Lower lobe of right lung (tissue), 2 donors: Measurements from ENCODE around the gene AGPAT3. TPM values are rescaled to one million over a fixed set of nuclear protein-coding genes. Genes with fewer than 3 reads are reported as not detected.

ENCODE experiments used
- ATAC-seq, 2 donors: fragments of 200-7000 bp; cut with Tn5 transposase; one replicate each; pipeline ENCODE4 v1.9.1; 2020 to 2022; ENCODE audit warnings: mild to moderate bottlenecking in 2 of 2, moderate library complexity in 2 of 2
- DNase-seq: peaks from one replicate; pipeline ENCODE4 v3.0.0-alpha.2; 2020
- H3K27ac ChIP-seq: fragments of 200-600 bp; one replicate; pipeline ENCODE4 v1.8.0; 2022
- H3K27me3 ChIP-seq: fragments of 200-600 bp; one replicate; pipeline ENCODE4 v1.8.0; 2022; ENCODE audit warnings: low read depth
- H3K36me3 ChIP-seq: fragments of 200-600 bp; one replicate; pipeline ENCODE4 v1.8.0; 2022; ENCODE audit warnings: mild to moderate bottlenecking
- H3K4me1 ChIP-seq: fragments of 200-600 bp; one replicate; pipeline ENCODE4 v1.8.0; 2022
- H3K4me3 ChIP-seq: fragments of 200-600 bp; one replicate; pipeline ENCODE4 v1.8.0; 2022; ENCODE audit warnings: mild to moderate bottlenecking
- H3K9me3 ChIP-seq: fragments of 200-600 bp; one replicate; pipeline ENCODE4 v1.8.0; 2022
- intact Hi-C: fragments of 100-400 bp; cut with DNase I; formaldehyde crosslinking; loops from one replicate; pipeline ENCODE4 v1.11.0; 2022
- total RNA-seq: library from RNA; stranded (reverse); fragmentation: NEBNext Ultra II Directional; extraction: Animal tissue kit (Norgen Biotek cat#: 25700); gene quantifications from one replicate; pipeline ENCODE4 v1.2.1, GENCODE V29; 2021
- TF ChIP-seq, protein P1 (sequence below): fragments of 200-600 bp; IDR thresholded peaks from one replicate; pipeline ENCODE4 v1.8.0; 2022; ENCODE audit warnings: antibody characterized with exemption, mild to moderate bottlenecking
- donor health status: DM: no; HTN: yes; CAD: no; lungs with severe emphysema.

The AGPAT3 gene
- total RNA-seq, 1 donor from 2014 or later: 83.3 TPM

DNA sequence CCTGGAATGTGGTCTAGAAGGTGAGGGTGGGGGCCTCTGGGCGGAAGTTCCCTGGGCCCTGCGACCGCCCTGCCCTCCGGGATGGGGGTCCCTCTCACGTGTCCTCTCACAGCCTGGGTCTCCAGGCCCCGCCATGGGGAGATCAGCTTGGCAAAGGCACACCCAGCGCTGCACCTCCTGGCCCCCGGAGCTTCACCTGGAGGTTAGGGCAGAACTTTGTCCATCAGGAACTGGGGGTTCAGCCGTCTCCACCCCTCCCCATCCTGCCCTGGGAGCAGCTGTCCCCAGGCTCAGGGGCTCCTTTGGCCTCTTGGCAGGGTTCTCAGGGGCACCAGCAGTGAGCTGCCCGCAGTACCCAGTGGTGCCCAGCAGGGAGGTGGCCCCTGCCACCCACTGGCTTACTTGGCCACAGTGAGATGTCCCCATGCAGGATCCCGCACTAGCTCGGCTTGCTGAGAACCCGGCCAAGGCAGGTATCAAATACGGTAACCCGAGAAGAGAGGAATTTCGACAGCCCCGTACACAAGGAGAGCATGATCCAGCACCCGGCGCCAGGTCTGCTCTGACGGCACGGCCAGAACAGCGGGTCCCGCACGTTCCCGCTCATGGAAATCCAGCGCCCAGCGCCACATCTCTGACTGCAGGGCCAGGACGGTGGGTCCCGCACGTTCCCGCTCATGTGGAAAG, 38.9 kb upstream of the AGPAT3 start:
- peak; percentile 59 to 67 for ATAC-seq
- intact Hi-C loops: no loop called here
- peaks cover 24% of the 10 kb centered on the region for H3K27me3 ChIP-seq
- no peaks in the 10 kb centered on the region for H3K36me3 ChIP-seq
- DNase-seq: peak; percentile 57
- no peak overlapping the region for H3K27ac ChIP-seq
- H3K4me3 ChIP-seq: no peak overlapping the region
- no peaks in the 10 kb centered on the region for H3K9me3 ChIP-seq
- TF ChIP-seq, protein P1, sequence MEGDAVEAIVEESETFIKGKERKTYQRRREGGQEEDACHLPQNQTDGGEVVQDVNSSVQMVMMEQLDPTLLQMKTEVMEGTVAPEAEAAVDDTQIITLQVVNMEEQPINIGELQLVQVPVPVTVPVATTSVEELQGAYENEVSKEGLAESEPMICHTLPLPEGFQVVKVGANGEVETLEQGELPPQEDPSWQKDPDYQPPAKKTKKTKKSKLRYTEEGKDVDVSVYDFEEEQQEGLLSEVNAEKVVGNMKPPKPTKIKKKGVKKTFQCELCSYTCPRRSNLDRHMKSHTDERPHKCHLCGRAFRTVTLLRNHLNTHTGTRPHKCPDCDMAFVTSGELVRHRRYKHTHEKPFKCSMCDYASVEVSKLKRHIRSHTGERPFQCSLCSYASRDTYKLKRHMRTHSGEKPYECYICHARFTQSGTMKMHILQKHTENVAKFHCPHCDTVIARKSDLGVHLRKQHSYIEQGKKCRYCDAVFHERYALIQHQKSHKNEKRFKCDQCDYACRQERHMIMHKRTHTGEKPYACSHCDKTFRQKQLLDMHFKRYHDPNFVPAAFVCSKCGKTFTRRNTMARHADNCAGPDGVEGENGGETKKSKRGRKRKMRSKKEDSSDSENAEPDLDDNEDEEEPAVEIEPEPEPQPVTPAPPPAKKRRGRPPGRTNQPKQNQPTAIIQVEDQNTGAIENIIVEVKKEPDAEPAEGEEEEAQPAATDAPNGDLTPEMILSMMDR: peak; percentile 27
- H3K4me1 ChIP-seq: peaks cover 7% of the 10 kb centered on the region

DNA sequence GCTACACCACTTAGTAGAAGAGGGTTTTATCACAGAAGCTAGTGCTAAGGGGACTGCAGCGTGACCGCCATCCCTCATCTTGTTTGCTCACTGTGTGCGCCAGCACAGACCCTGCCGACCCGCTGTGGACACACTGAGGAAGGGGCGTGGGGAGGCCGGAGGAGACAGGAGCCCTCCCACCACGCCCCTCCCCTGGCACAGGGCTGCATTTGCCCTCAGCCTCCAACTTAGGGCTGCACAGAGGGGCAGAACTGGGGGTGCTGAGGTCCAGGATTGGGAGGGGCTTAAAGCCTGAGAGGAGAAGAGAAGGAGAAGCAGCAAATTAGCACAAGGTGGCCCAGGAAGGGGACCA, 38.4 kb upstream of the AGPAT3 start:
- Histone ChIP-seq H3K4me1 (peaks cover 7% of the 10 kb centered on the region), H3K4me3 (no peak overlapping the region), H3K9me3 (no peaks in the 10 kb centered on the region), H3K27ac (no peak overlapping the region), H3K36me3 (no peaks in the 10 kb centered on the region), H3K27me3 (peaks cover 24% of the 10 kb centered on the region)
- TF ChIP-seq, protein P1: no peak
- DNase-seq (no peak), ATAC-seq (peak; percentile 12 to 26)
- intact Hi-C loops: no loop called here

DNA sequence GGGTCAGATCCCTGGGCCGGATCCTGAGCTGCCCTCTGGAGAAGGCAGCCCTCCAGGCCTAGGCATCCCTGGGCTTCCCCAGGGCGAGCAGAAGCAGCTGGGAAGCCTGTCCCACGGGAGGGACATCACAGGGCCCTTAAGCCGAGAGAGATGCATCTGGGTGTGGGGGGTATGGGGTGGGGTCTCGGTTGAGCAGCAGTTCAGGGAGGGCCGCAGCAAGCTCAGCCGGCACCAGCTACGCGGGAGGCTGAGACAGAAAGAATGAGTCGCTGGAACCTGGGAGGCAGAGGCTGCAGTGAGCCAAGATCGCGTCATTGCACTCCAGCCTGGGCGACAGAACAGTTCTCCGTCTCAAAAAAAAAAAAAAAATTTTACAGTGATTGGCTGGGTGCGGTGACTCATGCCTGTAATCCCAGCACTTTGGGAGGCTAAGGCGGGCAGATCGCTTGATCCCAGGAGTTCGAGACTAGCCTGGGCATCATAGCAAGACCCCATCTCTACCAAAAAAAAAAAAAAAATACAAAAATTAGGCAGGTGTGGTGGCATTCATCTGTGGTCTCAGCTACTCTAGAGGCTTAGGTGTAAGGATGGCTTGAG, 37.9 kb upstream of the AGPAT3 start:
- intact Hi-C loops: no loop called here
- H3K4me1 ChIP-seq: peaks cover 7% of the 10 kb centered on the region
- peaks cover 24% of the 10 kb centered on the region for H3K27me3 ChIP-seq
- H3K27ac ChIP-seq: no peak overlapping the region
- ATAC-seq (peak in 1 of 2 donors; percentile 10), DNase-seq (no peak)
- H3K4me3 ChIP-seq: no peak overlapping the region
- TF ChIP-seq, protein P1: no peak
- H3K36me3 ChIP-seq: no peaks in the 10 kb centered on the region
- no peaks in the 10 kb centered on the region for H3K9me3 ChIP-seq

DNA sequence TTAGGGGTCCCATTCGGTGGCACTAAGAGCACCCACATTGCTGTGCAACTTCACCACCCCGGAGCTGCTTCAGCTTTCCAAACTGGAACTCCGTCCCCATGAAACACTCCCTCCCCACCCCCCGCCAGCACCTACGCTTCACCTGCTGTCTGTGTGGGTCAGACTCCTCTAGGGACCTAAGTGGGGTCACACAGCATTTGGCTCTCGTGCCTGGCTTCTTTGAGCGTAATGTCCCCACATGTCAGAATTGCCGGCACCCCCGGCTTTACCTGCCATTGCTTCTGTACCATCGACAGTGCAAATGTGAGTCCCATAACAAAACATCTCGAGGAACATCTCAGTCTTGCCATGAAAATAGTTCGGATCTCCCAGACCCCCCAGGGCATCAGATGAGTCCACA, 35.9 kb upstream of the AGPAT3 start:
- Histone ChIP-seq H3K27me3 (peaks cover 24% of the 10 kb centered on the region), H3K27ac (no peak overlapping the region), H3K4me3 (no peak overlapping the region), H3K9me3 (no peaks in the 10 kb centered on the region), H3K4me1 (peaks cover 8% of the 10 kb centered on the region), H3K36me3 (no peaks in the 10 kb centered on the region)
- TF ChIP-seq, protein P1: no peak
- DNase-seq (no peak), ATAC-seq (no peak)
- intact Hi-C loops: no loop called here

DNA sequence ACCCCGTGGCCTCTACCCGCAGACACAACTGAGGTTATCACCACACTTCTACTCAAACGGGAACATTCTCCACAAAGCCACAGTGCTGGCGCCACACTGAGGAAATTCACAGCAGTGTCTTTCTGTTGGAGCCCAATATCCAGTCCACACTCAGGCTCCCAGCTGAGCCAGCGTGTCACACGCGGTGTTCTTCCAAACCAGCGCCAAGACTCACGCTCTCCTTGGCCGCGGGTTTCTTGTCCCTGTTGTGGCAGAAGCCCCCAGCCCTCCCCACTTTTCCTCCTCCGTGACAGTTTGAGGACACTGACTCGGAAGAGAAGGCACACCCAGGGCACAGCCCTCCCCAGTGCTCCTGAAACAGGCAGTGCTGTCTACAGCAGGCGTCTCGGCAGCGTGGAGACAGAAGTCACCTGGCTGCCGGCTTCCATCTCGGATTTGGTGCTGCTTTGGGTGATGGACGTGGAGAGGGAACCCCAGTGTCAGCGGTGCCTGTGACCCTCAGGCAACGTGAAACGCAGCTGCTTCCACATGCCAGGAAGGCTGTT, 35.4 kb upstream of the AGPAT3 start:
- H3K36me3 ChIP-seq: no peaks in the 10 kb centered on the region
- peaks cover 13% of the 10 kb centered on the region for H3K4me1 ChIP-seq
- no peak overlapping the region for H3K4me3 ChIP-seq
- TF ChIP-seq, protein P1: peak; percentile 10
- no peaks in the 10 kb centered on the region for H3K9me3 ChIP-seq
- intact Hi-C loops: no loop called here
- H3K27me3 ChIP-seq: peaks cover 24% of the 10 kb centered on the region
- peak in 1 of 2 donors; percentile 18 for ATAC-seq
- H3K27ac ChIP-seq: no peak overlapping the region
- DNase-seq: no peak
